ENCODE results near the gene FRMD5.

DNA sequence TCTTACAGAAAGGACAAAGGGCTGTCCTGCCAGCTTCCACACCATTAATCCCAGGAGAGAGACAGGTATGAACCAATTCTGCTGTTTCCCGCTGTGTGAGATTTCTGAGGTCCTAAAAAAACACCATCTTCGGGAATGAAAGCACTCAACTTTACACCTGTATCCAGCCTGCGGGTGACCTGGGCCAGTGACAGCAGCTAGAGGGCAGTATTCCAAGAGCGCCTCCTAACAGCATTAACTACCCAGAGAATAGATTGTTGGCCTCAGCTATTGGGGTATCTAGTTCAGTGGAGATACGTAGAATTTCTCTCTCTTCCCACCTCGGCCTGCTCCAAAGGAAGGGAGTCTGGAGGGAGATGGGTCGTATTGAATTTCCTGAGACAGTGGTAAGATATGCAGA, 313.1 kb downstream of the FRMD5 start:
- TF ChIP-seq, protein P1, sequence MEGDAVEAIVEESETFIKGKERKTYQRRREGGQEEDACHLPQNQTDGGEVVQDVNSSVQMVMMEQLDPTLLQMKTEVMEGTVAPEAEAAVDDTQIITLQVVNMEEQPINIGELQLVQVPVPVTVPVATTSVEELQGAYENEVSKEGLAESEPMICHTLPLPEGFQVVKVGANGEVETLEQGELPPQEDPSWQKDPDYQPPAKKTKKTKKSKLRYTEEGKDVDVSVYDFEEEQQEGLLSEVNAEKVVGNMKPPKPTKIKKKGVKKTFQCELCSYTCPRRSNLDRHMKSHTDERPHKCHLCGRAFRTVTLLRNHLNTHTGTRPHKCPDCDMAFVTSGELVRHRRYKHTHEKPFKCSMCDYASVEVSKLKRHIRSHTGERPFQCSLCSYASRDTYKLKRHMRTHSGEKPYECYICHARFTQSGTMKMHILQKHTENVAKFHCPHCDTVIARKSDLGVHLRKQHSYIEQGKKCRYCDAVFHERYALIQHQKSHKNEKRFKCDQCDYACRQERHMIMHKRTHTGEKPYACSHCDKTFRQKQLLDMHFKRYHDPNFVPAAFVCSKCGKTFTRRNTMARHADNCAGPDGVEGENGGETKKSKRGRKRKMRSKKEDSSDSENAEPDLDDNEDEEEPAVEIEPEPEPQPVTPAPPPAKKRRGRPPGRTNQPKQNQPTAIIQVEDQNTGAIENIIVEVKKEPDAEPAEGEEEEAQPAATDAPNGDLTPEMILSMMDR (IDR thresholded peaks at IDR 0.05), result peak in 5 of 6 experiments; percentile 14 to 50 (median 29)
- no peak for TF ChIP-seq POLR2A (IDR thresholded peaks at IDR 0.05)
